Hematopoietic multipotent progenitor cell treated with erythropoietin and hydrocortisone succinate and interleukin-3 and kit ligand, for 4 days (in vitro differentiated cells): ENCODE measurements around the gene TSEN2.
"Not testable (repeated sequence)": the region's sequence is repeated elsewhere in the genome, so short reads cannot be mapped to it uniquely, and the experiment has no call there.

ENCODE experiments used
- DNase-seq: peaks from one replicate; pipeline ENCODE4 v3.0.0-alpha.2; 2015

TSEN2 gene

GRCh38 chr3:12452361-12453330 lies 31.6 kb upstream of the TSEN2 start:
- no peak for DNase-seq

GRCh38 chr3:12454076-12454815 lies 30.0 kb upstream of the TSEN2 start:
- no peak for DNase-seq

- DNase-seq = no peak
These were observed 29.5 kb upstream of the TSEN2 start for GRCh38 chr3:12454816-12455121.

- DNase-seq = no peak
These were observed 28.5 kb upstream of the TSEN2 start for GRCh38 chr3:12455740-12456139.

- peak; percentile 18 for DNase-seq
These were observed 27.8 kb upstream of the TSEN2 start for GRCh38 chr3:12456441-12456840.

- DNase-seq = not testable (repeated sequence)
These were observed 26.9 kb upstream of the TSEN2 start for GRCh38 chr3:12457380-12457779.

- DNase-seq = peak; percentile 37
These were observed 25.4 kb upstream of the TSEN2 start for GRCh38 chr3:12458901-12459300.

- DNase-seq = no peak
These were observed 24.2 kb upstream of the TSEN2 start for GRCh38 chr3:12460127-12460526.

- DNase-seq = no peak
These were observed 23.1 kb upstream of the TSEN2 start for GRCh38 chr3:12461097-12461649.

GRCh38 chr3:12462159-12462947 lies 21.9 kb upstream of the TSEN2 start:
- DNase-seq = peak; percentile 53

GRCh38 chr3:12463686-12464085 lies 20.6 kb upstream of the TSEN2 start:
- no peak for DNase-seq

- DNase-seq = no peak
These were observed 20.1 kb upstream of the TSEN2 start for GRCh38 chr3:12464181-12464580.

GRCh38 chr3:12465151-12465835 lies 19.0 kb upstream of the TSEN2 start:
- DNase-seq = no peak

GRCh38 chr3:12465836-12466225 lies 18.4 kb upstream of the TSEN2 start:
- DNase-seq = no peak

GRCh38 chr3:12467746-12468145 lies 16.5 kb upstream of the TSEN2 start:
- DNase-seq = no peak

- no peak for DNase-seq
These were observed 16.0 kb upstream of the TSEN2 start for GRCh38 chr3:12468276-12468675.

GRCh38 chr3:12468757-12469156 lies 15.5 kb upstream of the TSEN2 start:
- no peak for DNase-seq

- not testable (repeated sequence) for DNase-seq
These were observed 15.1 kb upstream of the TSEN2 start for GRCh38 chr3:12469222-12469621.

- DNase-seq = no peak
These were observed 14.2 kb upstream of the TSEN2 start for GRCh38 chr3:12470111-12470510.

GRCh38 chr3:12470680-12471079 lies 13.6 kb upstream of the TSEN2 start:
- DNase-seq = no peak

GRCh38 chr3:12471241-12471640 lies 13.0 kb upstream of the TSEN2 start:
- DNase-seq = no peak

GRCh38 chr3:12472000-12472610 lies 12.2 kb upstream of the TSEN2 start:
- DNase-seq = no peak
